NCI-H524 treated with DMSO at 0.1 percent for 48 hours (cell line): ENCODE data around the gene KDELR1.
A peak's percentile ranks its signal among the peaks of the same experiment; 100 is the strongest.

Experiments
- DNase-seq: peaks from one replicate; lab custom pipeline; 2025; lab: John Stamatoyannopoulos, UW

KDELR1 gene

GRCh38 chr19:48342414-48342738 lies 49.0 kb downstream of the KDELR1 start:
- DNase-seq, result no peak

GRCh38 chr19:48341515-48342413 lies 49.6 kb downstream of the KDELR1 start:
- DNase-seq, result no peak

- DNase-seq, result peak; percentile 97
Measured at GRCh38 chr19:48340995-48341394, 50.4 kb downstream of the KDELR1 start.

GRCh38 chr19:48338802-48339503 lies 52.4 kb downstream of the KDELR1 start:
- no peak for DNase-seq

GRCh38 chr19:48338253-48338755 lies 53.0 kb downstream of the KDELR1 start:
- no peak for DNase-seq

- peak; percentile 53 for DNase-seq
Measured at GRCh38 chr19:48333467-48334384, 57.6 kb downstream of the KDELR1 start.

GRCh38 chr19:48332662-48333466 lies 58.5 kb downstream of the KDELR1 start:
- peak; percentile 100 for DNase-seq
